K562 (cell line): ENCODE measurements around the gene ADM5. TPM values are rescaled to one million over a fixed set of nuclear protein-coding genes. Genes with fewer than 3 reads are reported as not detected.

ENCODE experiments used
- CHCHD3 ChIP-seq: fragments of 250-450 bp; sonication (Bioruptor Pico); IDR thresholded peaks from 2 replicates; pipeline ENCODE4 v2.1.2; 2022; ENCODE audit warnings: mild to moderate bottlenecking
- CREBBP ChIP-seq: IDR thresholded peaks from one replicate; pipeline ENCODE4 v1.6.1; 2012; ENCODE audit warnings: low read depth, mild to moderate bottlenecking, control low read depth, inconsistent platforms, low read length
- GABPB2 ChIP-seq: fragments of 250-450 bp; sonication (Bioruptor Pico); conservative IDR thresholded peaks from 2 replicates; pipeline ENCODE4 v1.5.1; 2021; ENCODE audit warnings: mild to moderate bottlenecking
- HDAC3 ChIP-seq: fragments of 450-650 bp; IDR thresholded peaks from 2 replicates; pipeline ENCODE4 v1.6.1; 2018; ENCODE audit warnings: borderline replicate concordance, mild to moderate bottlenecking, moderate library complexity; ENCODE audit not compliant: partially characterized antibody
- PKNOX1 ChIP-seq: fragments of 450-650 bp; IDR thresholded peaks from 2 replicates; pipeline ENCODE4 v1.6.1; 2016
- SFPQ ChIP-seq: fragments of 200-400 bp; formaldehyde crosslinking; IDR thresholded peaks from 2 replicates; pipeline ENCODE4 v1.6.1; 2017; ENCODE audit warnings: mild to moderate bottlenecking, low read depth, low read length, moderate library complexity
- SMAD3 ChIP-seq: fragments of 450-650 bp; formaldehyde crosslinking; conservative IDR thresholded peaks from 2 replicates; pipeline ENCODE4 v1.4.0; 2020; ENCODE audit warnings: mild to moderate bottlenecking
- SRSF7 ChIP-seq: fragments of 200-400 bp; formaldehyde crosslinking; optimal IDR thresholded peaks from 2 replicates; pipeline ENCODE3; 2017; ENCODE audit warnings: mild to moderate bottlenecking, low read depth, low read length
- TFAP4 ChIP-seq: sonication (generic); formaldehyde crosslinking; IDR thresholded peaks from 2 replicates; pipeline ENCODE4 v1.8.0; 2022; ENCODE audit warnings: missing genetic modification reagents, mild to moderate bottlenecking, moderate library complexity, borderline replicate concordance
- ZKSCAN8 ChIP-seq: fragments of 200-800 bp; sonication (Bioruptor generic); IDR thresholded peaks from 2 replicates; pipeline ENCODE4 v1.6.1; 2016; ENCODE audit warnings: missing genetic modification characterization, missing compliant biosample characterization
- ZNF197 ChIP-seq: fragments of 200-800 bp; sonication (Bioruptor generic); IDR thresholded peaks from 2 replicates; pipeline ENCODE4 v1.6.1; 2016; ENCODE audit warnings: low read depth, missing genetic modification characterization, missing compliant biosample characterization
- ZNF224 ChIP-seq: sonication (generic); formaldehyde crosslinking; IDR thresholded peaks from 2 replicates; pipeline ENCODE4 v1.8.0; 2022; ENCODE audit warnings: mild to moderate bottlenecking, missing genetic modification reagents
- ZNF274 ChIP-seq: IDR thresholded peaks from 2 replicates; pipeline ENCODE4 v1.6.1; 2011; ENCODE audit warnings: low read depth, mild to moderate bottlenecking, low read length, moderate library complexity, borderline replicate concordance
- ZNF695 ChIP-seq: fragments of 450-650 bp; formaldehyde crosslinking; IDR thresholded peaks from 2 replicates; pipeline ENCODE4 v1.4.0; 2020; ENCODE audit warnings: mild to moderate bottlenecking, moderate library complexity
- polyA plus RNA-seq, 8 experiments: library from polyadenylated mRNA; depleted of rRNA in 4 of 8; stranded (reverse) in 5 of 8; unstranded in 3 of 8; fragments of >200 nt; fragmentation: Nextera tagmentation in 2 of 8; fragmentation: Illumina TruSeq in 1 of 8; extraction: Ambion mirVana in 2 of 8; extraction: Trizol in 1 of 8; gene quantifications; 2 replicates each; pipeline versions ENCODE4 v1.2.1 to v1.2.3, GENCODE V29; 2011 to 2014; ENCODE audit warnings: inconsistent platforms in 1 of 8, missing spikeins in 1 of 8
- total RNA-seq, 7 experiments: library from RNA; depleted of rRNA in 6 of 7; stranded (reverse); fragments of >200 nt in 6 of 7; fragmentation: Illumina TruSeq in 2 of 7; extraction: Trizol in 2 of 7; gene quantifications; 2 replicates each; pipeline versions ENCODE4 v1.2.1 to v1.2.3, GENCODE V29; 2011 to 2021; ENCODE audit warnings: low replicate concordance in 1 of 7
- TF ChIP-seq, protein P1 (sequence below): sonication (generic); formaldehyde crosslinking; IDR thresholded peaks from 2 replicates; pipeline ENCODE4 v1.8.0; 2022; ENCODE audit warnings: missing genetic modification reagents, mild to moderate bottlenecking, borderline replicate concordance
- TF ChIP-seq, protein P2 (sequence below): fragments of 250-450 bp; sonication (Bioruptor Pico); IDR thresholded peaks from 2 replicates; pipeline ENCODE4 v1.8.0; 2022; ENCODE audit warnings: moderate library complexity, mild to moderate bottlenecking, inconsistent platforms
- TF ChIP-seq, protein P3 (sequence below): fragments of 450-650 bp; formaldehyde crosslinking; IDR thresholded peaks from 2 replicates; pipeline ENCODE4 v1.4.0; 2020; ENCODE audit warnings: mild to moderate bottlenecking, moderate library complexity

The ADM5 gene
- total and polyA plus RNA-seq, 9 of the 15 experiments (the other 6 are each of a cell fraction or from before 2014, with no cell fraction given) = 0.13 to 8.4 (median 2.0) TPM; not detected in 1

DNA sequence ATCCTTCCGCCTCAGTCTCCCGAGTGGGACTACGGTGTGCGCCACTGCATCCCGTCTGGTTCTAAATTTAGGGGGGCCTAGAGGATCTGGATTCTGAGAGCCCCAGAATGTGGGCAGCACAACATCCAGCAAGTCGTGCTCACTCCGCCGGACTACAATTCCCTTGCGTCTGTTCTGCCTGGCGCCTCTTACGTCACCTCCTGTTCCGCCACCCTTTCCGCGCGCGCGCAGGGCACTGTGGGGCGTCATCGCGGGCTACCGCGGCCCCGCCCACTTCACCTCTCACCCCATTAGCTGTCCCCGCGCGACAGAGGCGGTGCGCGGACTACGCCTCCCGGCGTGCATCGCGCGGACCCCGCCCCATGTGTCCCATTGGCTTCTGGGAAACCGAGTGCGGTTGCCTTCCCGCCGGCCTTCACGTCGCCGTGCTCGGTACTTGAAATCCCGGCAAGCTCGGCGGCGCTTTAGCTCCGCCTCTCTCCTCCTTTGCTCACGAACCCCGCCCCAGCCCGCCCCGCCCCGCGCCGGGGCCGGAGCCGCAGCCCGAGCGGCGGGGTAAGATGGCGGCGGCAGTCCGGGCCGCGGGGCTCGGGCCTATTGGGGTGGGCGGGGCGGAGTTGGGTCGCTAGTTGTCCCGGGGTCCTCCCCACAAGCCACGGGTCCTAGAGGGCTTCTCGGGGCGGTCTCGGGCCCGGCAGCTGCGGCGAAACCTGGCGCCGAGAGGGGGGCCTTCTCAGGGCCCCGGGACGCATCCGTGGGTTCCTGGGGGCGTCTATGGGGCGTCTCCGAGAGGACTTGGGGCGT lies 47.5 kb upstream of the ADM5 start, which contains the start of gene SCAF1 (continued):
- TF ChIP-seq, protein P1, sequence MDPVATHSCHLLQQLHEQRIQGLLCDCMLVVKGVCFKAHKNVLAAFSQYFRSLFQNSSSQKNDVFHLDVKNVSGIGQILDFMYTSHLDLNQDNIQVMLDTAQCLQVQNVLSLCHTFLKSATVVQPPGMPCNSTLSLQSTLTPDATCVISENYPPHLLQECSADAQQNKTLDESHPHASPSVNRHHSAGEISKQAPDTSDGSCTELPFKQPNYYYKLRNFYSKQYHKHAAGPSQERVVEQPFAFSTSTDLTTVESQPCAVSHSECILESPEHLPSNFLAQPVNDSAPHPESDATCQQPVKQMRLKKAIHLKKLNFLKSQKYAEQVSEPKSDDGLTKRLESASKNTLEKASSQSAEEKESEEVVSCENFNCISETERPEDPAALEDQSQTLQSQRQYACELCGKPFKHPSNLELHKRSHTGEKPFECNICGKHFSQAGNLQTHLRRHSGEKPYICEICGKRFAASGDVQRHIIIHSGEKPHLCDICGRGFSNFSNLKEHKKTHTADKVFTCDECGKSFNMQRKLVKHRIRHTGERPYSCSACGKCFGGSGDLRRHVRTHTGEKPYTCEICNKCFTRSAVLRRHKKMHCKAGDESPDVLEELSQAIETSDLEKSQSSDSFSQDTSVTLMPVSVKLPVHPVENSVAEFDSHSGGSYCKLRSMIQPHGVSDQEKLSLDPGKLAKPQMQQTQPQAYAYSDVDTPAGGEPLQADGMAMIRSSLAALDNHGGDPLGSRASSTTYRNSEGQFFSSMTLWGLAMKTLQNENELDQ (CRISPR knock-in tag) = no peak
- TF ChIP-seq ZNF224 = no peak
- peak; percentile 65; the same call in 1 of the 2 replicates for TF ChIP-seq SMAD3 (CRISPR knock-in tag)
- TF ChIP-seq SRSF7 = no peak
- TF ChIP-seq SFPQ = no peak
- no peak for TF ChIP-seq HDAC3
- TF ChIP-seq CHCHD3 (CRISPR knock-in tag) = no peak
- no peak for TF ChIP-seq ZNF695 (CRISPR knock-in tag)
- TF ChIP-seq, protein P2, sequence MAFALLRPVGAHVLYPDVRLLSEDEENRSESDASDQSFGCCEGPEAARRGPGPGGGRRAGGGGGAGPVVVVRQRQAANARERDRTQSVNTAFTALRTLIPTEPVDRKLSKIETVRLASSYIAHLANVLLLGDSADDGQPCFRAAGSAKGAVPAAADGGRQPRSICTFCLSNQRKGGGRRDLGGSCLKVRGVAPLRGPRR (CRISPR knock-in tag) = no peak
- TF ChIP-seq ZNF274 = no peak
- TF ChIP-seq, protein P3, sequence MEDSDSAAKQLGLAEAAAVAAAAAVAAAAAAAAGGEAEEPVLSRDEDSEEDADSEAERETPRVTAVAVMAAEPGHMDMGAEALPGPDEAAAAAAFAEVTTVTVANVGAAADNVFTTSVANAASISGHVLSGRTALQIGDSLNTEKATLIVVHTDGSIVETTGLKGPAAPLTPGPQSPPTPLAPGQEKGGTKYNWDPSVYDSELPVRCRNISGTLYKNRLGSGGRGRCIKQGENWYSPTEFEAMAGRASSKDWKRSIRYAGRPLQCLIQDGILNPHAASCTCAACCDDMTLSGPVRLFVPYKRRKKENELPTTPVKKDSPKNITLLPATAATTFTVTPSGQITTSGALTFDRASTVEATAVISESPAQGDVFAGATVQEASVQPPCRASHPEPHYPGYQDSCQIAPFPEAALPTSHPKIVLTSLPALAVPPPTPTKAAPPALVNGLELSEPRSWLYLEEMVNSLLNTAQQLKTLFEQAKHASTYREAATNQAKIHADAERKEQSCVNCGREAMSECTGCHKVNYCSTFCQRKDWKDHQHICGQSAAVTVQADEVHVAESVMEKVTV (CRISPR knock-in tag) = no peak
- peak; percentile 63 for TF ChIP-seq PKNOX1
- TF ChIP-seq ZNF197 (CRISPR knock-in tag) = peak; percentile 96
- TF ChIP-seq GABPB2 (CRISPR knock-in tag) = no peak
- TF ChIP-seq ZKSCAN8 = no peak
- no peak for TF ChIP-seq CREBBP
- peak; percentile 92 for TF ChIP-seq TFAP4 (CRISPR knock-in tag)
